H1 (cell line): ENCODE measurements around the gene EFCAB6. TPM values are rescaled to one million over a fixed set of nuclear protein-coding genes. Genes with fewer than 3 reads are reported as not detected.

ENCODE experiments used
- CTCF ChIA-PET: fragments of 300-600 bp; sonication (Branson Sonifier 250); formaldehyde crosslinking; loops from one replicate; lab custom pipeline; 2021; ENCODE audit not compliant: partially characterized antibody; lab: Charles Lee
- POLR2A ChIA-PET: fragments of 300-600 bp; sonication (Branson Sonifier 250); formaldehyde crosslinking; loops from one replicate; lab custom pipeline; 2021; ENCODE audit warnings: inconsistent platforms; ENCODE audit not compliant: partially characterized antibody; lab: Charles Lee
- DNase-seq, 2 experiments: peaks; one replicate each; pipeline versions ENCODE4 v3.0.0 to v3.0.0-alpha.2; 2010 to 2022; ENCODE audit warnings: low spot score in 2 of 2, low read depth in 1 of 2, mixed read lengths in 1 of 2
- FAIRE-seq: peaks from 2 replicates; lab custom pipeline; 2011; peaks lifted over from hg19 to GRCh38; lab: Jason Lieb, UNC
- H2AFZ ChIP-seq: 2 replicates; pipeline ENCODE4 v1.8.1; 2012; ENCODE audit warnings: low read length, inconsistent platforms
- H2AK5ac ChIP-seq: 2 replicates; pipeline ENCODE4 v1.6.1; 2013; ENCODE audit warnings: low read depth, low read length
- H2BK120ac ChIP-seq: replicated peaks from 2 replicates; pipeline ENCODE3; 2013; ENCODE audit warnings: low read depth, low read length, inconsistent platforms
- H2BK12ac ChIP-seq: 2 replicates; pipeline ENCODE4 v1.6.1; 2013; ENCODE audit warnings: low read depth, low read length
- H2BK15ac ChIP-seq: 2 replicates; pipeline ENCODE4 v1.6.1; 2013; ENCODE audit warnings: low read length
- H2BK20ac ChIP-seq: 2 replicates; pipeline ENCODE4 v1.6.1; 2013; ENCODE audit warnings: low read length
- H2BK5ac ChIP-seq: 2 replicates; pipeline ENCODE4 v1.6.1; 2013; ENCODE audit warnings: low read depth, low read length
- H3K14ac ChIP-seq: 2 replicates; pipeline ENCODE4 v1.6.1; 2013; ENCODE audit warnings: inconsistent platforms; ENCODE audit not compliant: insufficient read length
- H3K18ac ChIP-seq: 2 replicates; pipeline ENCODE4 v1.6.1; 2013; ENCODE audit warnings: low read length; ENCODE audit errors: extremely low read depth
- H3K23ac ChIP-seq: 2 replicates; pipeline ENCODE4 v1.6.1; 2013; ENCODE audit warnings: inconsistent platforms; ENCODE audit not compliant: insufficient read length
- H3K23me2 ChIP-seq: 2 replicates; pipeline ENCODE4 v1.6.1; 2013; ENCODE audit warnings: low read depth, low read length
- H3K27ac ChIP-seq: 2 replicates; pipeline ENCODE4 v1.6.1; 2011; ENCODE audit warnings: low read depth, low read length, inconsistent platforms
- H3K27me3 ChIP-seq, 4 experiments: replicated peaks in 1 of 4; 1 replicate in 1 of 4; 2 replicates in 3 of 4; pipeline versions ENCODE4 v1.6.1 to v1.8.1; 2011 to 2013; ENCODE audit warnings: low read length in 3 of 4, mild to moderate bottlenecking in 3 of 4, inconsistent platforms in 2 of 4, mixed read lengths in 2 of 4, moderate library complexity in 1 of 4; ENCODE audit not compliant: control insufficient read depth in 3 of 4, insufficient read depth in 3 of 4; ENCODE audit errors: extremely low read depth in 1 of 4
- H3K36me3 ChIP-seq, 4 experiments: 2 replicates each; pipeline versions ENCODE4 v1.6.1 to v1.8.1; 2011 to 2013; ENCODE audit warnings: mild to moderate bottlenecking in 4 of 4, low read length in 3 of 4, moderate library complexity in 2 of 4, control low read depth in 1 of 4, inconsistent platforms in 1 of 4; ENCODE audit not compliant: insufficient read depth in 4 of 4, control insufficient read depth in 2 of 4
- H3K4ac ChIP-seq: replicated peaks from 2 replicates; pipeline ENCODE3; 2013; ENCODE audit warnings: low read length, low read depth, mixed read lengths, inconsistent platforms; ENCODE audit not compliant: insufficient read length
- H3K4me1 ChIP-seq, 4 experiments: replicated peaks in 1 of 4; 1 replicate in 1 of 4; 2 replicates in 3 of 4; pipeline versions ENCODE4 v1.6.1 to v1.8.1; 2011 to 2013; ENCODE audit warnings: low read length in 3 of 4, inconsistent platforms in 2 of 4, mixed read lengths in 1 of 4; ENCODE audit not compliant: insufficient read depth in 4 of 4, control insufficient read depth in 3 of 4
- H3K4me2 ChIP-seq, 2 experiments: 2 replicates each; pipeline versions ENCODE4 v1.6.1 to v1.8.1; 2011 to 2013; ENCODE audit warnings: low read depth in 2 of 2, low read length in 2 of 2, control low read depth in 1 of 2, inconsistent platforms in 1 of 2, mild to moderate bottlenecking in 1 of 2; ENCODE audit not compliant: insufficient read depth in 1 of 2
- H3K4me3 ChIP-seq, 4 experiments: fragments of 200-600, 300-600 bp in 1 of 4; sonication (generic), shearing (Covaris generic), sonication (Bioruptor Twin) in 1 of 4; 2 replicates each; pipeline versions ENCODE4 v1.5.1 to v1.8.1; 2011 to 2016; ENCODE audit warnings: low read length in 4 of 4, low read depth in 3 of 4, control low read depth in 2 of 4, inconsistent platforms in 2 of 4, mild to moderate bottlenecking in 2 of 4, mixed read lengths in 1 of 4, moderate library complexity in 1 of 4; ENCODE audit not compliant: insufficient read depth in 2 of 4; ENCODE audit errors: extremely low read depth in 1 of 4
- H3K56ac ChIP-seq: replicated peaks from 2 replicates; pipeline ENCODE3; 2013; ENCODE audit warnings: low read depth, mild to moderate bottlenecking, mixed read lengths, low read length, inconsistent platforms; ENCODE audit not compliant: insufficient read length
- H3K79me1 ChIP-seq: 2 replicates; pipeline ENCODE4 v1.6.1; 2013; ENCODE audit warnings: low read depth, low read length, control low read depth
- H3K79me2 ChIP-seq, 2 experiments: 2 replicates each; pipeline versions ENCODE4 v1.6.1 to v1.8.1; 2012 to 2013; ENCODE audit warnings: low read length in 2 of 2, mild to moderate bottlenecking in 2 of 2, inconsistent platforms in 1 of 2; ENCODE audit not compliant: insufficient read depth in 2 of 2, control insufficient read depth in 1 of 2
- H3K9ac ChIP-seq, 4 experiments: replicated peaks in 1 of 4; 1 replicate in 1 of 4; 2 replicates in 3 of 4; pipeline versions ENCODE4 v1.6.1 to v1.8.1; 2011 to 2013; ENCODE audit warnings: low read depth in 3 of 4, low read length in 3 of 4, control low read depth in 2 of 4, mild to moderate bottlenecking in 2 of 4, moderate library complexity in 2 of 4, inconsistent platforms in 1 of 4; ENCODE audit errors: extremely low read depth in 1 of 4
- H3K9me3 ChIP-seq, 2 experiments: 2 replicates each; pipeline versions ENCODE4 v1.6.1 to v1.8.1; 2012 to 2013; ENCODE audit warnings: mild to moderate bottlenecking in 2 of 2, moderate library complexity in 2 of 2, control low read depth in 1 of 2, inconsistent platforms in 1 of 2, low read depth in 1 of 2, low read length in 1 of 2, mixed read lengths in 1 of 2; ENCODE audit not compliant: insufficient read depth in 2 of 2
- H4K20me1 ChIP-seq, 2 experiments: replicated peaks in 1 of 2; 2 replicates each; pipeline versions ENCODE3 to v1.8.1; 2011 to 2013; ENCODE audit warnings: inconsistent platforms in 2 of 2, low read length in 2 of 2, mild to moderate bottlenecking in 1 of 2; ENCODE audit not compliant: insufficient read depth in 2 of 2, control insufficient read depth in 1 of 2
- H4K5ac ChIP-seq: 2 replicates; pipeline ENCODE4 v1.6.1; 2013; ENCODE audit warnings: low read length, low read depth, mixed read lengths, inconsistent platforms; ENCODE audit not compliant: insufficient read length
- H4K8ac ChIP-seq: 2 replicates; pipeline ENCODE4 v1.8.0; 2013; ENCODE audit warnings: mild to moderate bottlenecking, moderate library complexity, low read length, inconsistent platforms; ENCODE audit not compliant: insufficient read depth; ENCODE audit errors: extremely low read depth
- H4K91ac ChIP-seq: replicated peaks from 2 replicates; pipeline ENCODE3; 2013; ENCODE audit warnings: low read length, mixed read lengths, inconsistent platforms; ENCODE audit not compliant: insufficient read length
- BCL11A ChIP-seq, 2 experiments: IDR thresholded peaks; one replicate each; pipeline ENCODE4 v1.6.1; 2011; ENCODE audit warnings: low read depth in 2 of 2, low read length in 2 of 2, mild to moderate bottlenecking in 2 of 2
- EZH2 ChIP-seq: fragments of 200-600 bp; sonication (generic); IDR thresholded peaks from 2 replicates; pipeline ENCODE4 v1.7.1; 2012; ENCODE audit warnings: low read depth, mild to moderate bottlenecking, moderate library complexity, low read length, inconsistent platforms; ENCODE audit not compliant: severe bottlenecking
- JUN ChIP-seq: IDR thresholded peaks from 2 replicates; pipeline ENCODE4 v1.6.1; 2011; ENCODE audit warnings: low read depth, mild to moderate bottlenecking, improper control_type of control experiment, low read length
- NANOG ChIP-seq: IDR thresholded peaks from 2 replicates; pipeline ENCODE4 v1.6.1; 2011; ENCODE audit warnings: low read length, low read depth, mild to moderate bottlenecking, inconsistent platforms; ENCODE audit not compliant: insufficient read depth, poor library complexity, severe bottlenecking
- SIX5 ChIP-seq: IDR thresholded peaks from 2 replicates; pipeline ENCODE4 v1.6.1; 2011; ENCODE audit warnings: mild to moderate bottlenecking, low read depth, low read length
- SUZ12 ChIP-seq: fragments of 200-600 bp; sonication (generic); IDR thresholded peaks from 2 replicates; pipeline ENCODE4 v1.6.1; 2012; ENCODE audit warnings: mild to moderate bottlenecking, inconsistent platforms, low read length, moderate library complexity, mixed read lengths
- WGBS, 2 experiments: shearing (Covaris generic) in 1 of 2; methylation state at CpG; one replicate each; pipeline versions ENCODE4 v1.1.6 to v1.1.7; 2013 to 2015; ENCODE audit warnings: low lambda C conversion rate in 2 of 2, mixed read lengths in 2 of 2, inconsistent platforms in 1 of 2, low coverage in 1 of 2, missing lambda C conversion rate in 1 of 2; ENCODE audit not compliant: insufficient replicate concordance in 2 of 2, insufficient coverage in 1 of 2, insufficient read length in 1 of 2; ENCODE audit errors: extremely low coverage in 1 of 2, missing lambda C conversion rate in 1 of 2; 5-methylcytosine and 5-hydroxymethylcytosine counted together
- polyA plus RNA-seq, 7 experiments: library from polyadenylated mRNA; depleted of rRNA in 3 of 7; stranded (reverse) in 5 of 7; unstranded in 2 of 7; fragments of >200 nt in 5 of 7; fragments of 200-250 nt in 2 of 7; gene quantifications; 1 replicate in 5 of 7; 2 replicates in 1 of 7; 4 replicates in 1 of 7; pipeline versions ENCODE4 v1.2.1 to v1.2.3, GENCODE V29; 2011 to 2013; ENCODE audit warnings: missing spikeins in 2 of 7, mixed read lengths in 2 of 7
- total RNA-seq: library from RNA; stranded (reverse); fragmentation: NEBNext Ultra II Directional; extraction: Animal tissue kit (Norgen Biotek cat#: 25700); gene quantifications from 2 replicates; pipeline ENCODE4 v1.2.1, GENCODE V29; 2021
- TF ChIP-seq, protein P1 (sequence below): IDR thresholded peaks from 2 replicates; pipeline ENCODE4 v1.6.1; 2011; ENCODE audit warnings: low read depth, mild to moderate bottlenecking, low read length; ENCODE audit not compliant: insufficient read depth
- TF ChIP-seq, protein P2 (sequence below): IDR thresholded peaks from 2 replicates; pipeline ENCODE4 v1.6.1; 2011; ENCODE audit warnings: low read length, improper control_type of control experiment
- TF ChIP-seq, protein P3 (sequence below): IDR thresholded peaks from 2 replicates; pipeline ENCODE4 v1.6.1; 2012; ENCODE audit warnings: inconsistent platforms
- TF ChIP-seq, protein P4 (sequence below): IDR thresholded peaks from 2 replicates; pipeline ENCODE4 v1.6.1; 2012; ENCODE audit warnings: low read length, inconsistent platforms

EFCAB6 gene
- total and polyA plus RNA-seq, 2 of the 8 experiments (the other 6 are each of a cell fraction or from before 2014, with no cell fraction given) = 0.32 to 1.7 TPM

DNA sequence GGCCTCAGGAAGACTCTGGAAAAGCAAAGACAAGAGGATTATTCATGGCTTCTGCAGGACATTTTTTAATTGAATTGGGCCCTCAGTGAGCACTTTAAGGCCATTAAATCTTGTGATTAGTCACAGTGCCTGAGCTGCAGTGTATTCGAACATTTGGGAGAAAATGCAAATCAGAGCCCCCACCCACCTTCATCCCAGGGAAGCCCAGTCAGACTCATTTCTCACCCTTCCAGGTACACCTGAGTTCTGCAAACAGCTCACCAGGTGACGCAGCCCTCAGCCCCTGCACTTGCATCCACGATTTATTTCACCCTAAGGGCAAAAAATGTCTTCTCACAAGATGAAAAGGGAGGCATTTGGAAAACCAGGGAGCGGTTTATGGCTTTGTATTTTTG, 271.6 kb downstream of the EFCAB6 start:
- no peak overlapping the region for H3K4ac ChIP-seq
- no peaks in the 10 kb centered on the region for H3K36me3 ChIP-seq
- no peak overlapping the region; the same call in 1 of the 2 replicates for H4K8ac ChIP-seq
- ChIA-PET CTCF (no interaction called here), POLR2A (no interaction called here)
- H3K18ac ChIP-seq = no peak overlapping the region
- H2BK5ac ChIP-seq = no peak overlapping the region
- no peak overlapping the region for H2AFZ ChIP-seq
- no peaks in the 10 kb centered on the region for H3K79me2 ChIP-seq
- H3K27ac ChIP-seq = no peak overlapping the region
- H2BK12ac ChIP-seq = no peak overlapping the region
- no peak overlapping the region for H2BK120ac ChIP-seq
- no peaks in the 10 kb centered on the region; a peak in 1 of 7 replicates for H3K4me1 ChIP-seq
- DNase-seq (no peak), FAIRE-seq (no peak)
- no peaks in the 10 kb centered on the region for H3K79me1 ChIP-seq
- no peak overlapping the region for H3K14ac ChIP-seq
- H2BK15ac ChIP-seq = no peak overlapping the region
- H3K56ac ChIP-seq = no peak overlapping the region
- no peak overlapping the region for H2AK5ac ChIP-seq
- no peaks in the 10 kb centered on the region for H4K20me1 ChIP-seq
- H3K4me3 ChIP-seq = no peak overlapping the region
- no peak overlapping the region for H3K4me2 ChIP-seq
- no peaks in the 10 kb centered on the region for H3K27me3 ChIP-seq
- H4K91ac ChIP-seq = no peak overlapping the region
- H3K9me3 ChIP-seq = peaks cover 5 to 11% of the 10 kb centered on the region in 2 experiments; a peak in 3 of 4 replicates
- no peak overlapping the region for H4K5ac ChIP-seq
- no peaks in the 10 kb centered on the region for H3K23me2 ChIP-seq
- H3K23ac ChIP-seq = no peak overlapping the region
- no peak overlapping the region for H2BK20ac ChIP-seq
- no peak overlapping the region for H3K9ac ChIP-seq
- TF ChIP-seq SUZ12 = no peak
- TF ChIP-seq JUN = no peak
- TF ChIP-seq EZH2 = no peak
- no peak for TF ChIP-seq NANOG
- TF ChIP-seq SIX5 = no peak
- TF ChIP-seq, protein P1, sequence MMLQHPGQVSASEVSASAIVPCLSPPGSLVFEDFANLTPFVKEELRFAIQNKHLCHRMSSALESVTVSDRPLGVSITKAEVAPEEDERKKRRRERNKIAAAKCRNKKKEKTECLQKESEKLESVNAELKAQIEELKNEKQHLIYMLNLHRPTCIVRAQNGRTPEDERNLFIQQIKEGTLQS = no peak
- TF ChIP-seq, protein P2, sequence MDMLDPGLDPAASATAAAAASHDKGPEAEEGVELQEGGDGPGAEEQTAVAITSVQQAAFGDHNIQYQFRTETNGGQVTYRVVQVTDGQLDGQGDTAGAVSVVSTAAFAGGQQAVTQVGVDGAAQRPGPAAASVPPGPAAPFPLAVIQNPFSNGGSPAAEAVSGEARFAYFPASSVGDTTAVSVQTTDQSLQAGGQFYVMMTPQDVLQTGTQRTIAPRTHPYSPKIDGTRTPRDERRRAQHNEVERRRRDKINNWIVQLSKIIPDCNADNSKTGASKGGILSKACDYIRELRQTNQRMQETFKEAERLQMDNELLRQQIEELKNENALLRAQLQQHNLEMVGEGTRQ = no peak
- TF ChIP-seq, protein P3, sequence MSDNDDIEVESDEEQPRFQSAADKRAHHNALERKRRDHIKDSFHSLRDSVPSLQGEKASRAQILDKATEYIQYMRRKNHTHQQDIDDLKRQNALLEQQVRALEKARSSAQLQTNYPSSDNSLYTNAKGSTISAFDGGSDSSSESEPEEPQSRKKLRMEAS = no peak
- TF ChIP-seq, protein P4, sequence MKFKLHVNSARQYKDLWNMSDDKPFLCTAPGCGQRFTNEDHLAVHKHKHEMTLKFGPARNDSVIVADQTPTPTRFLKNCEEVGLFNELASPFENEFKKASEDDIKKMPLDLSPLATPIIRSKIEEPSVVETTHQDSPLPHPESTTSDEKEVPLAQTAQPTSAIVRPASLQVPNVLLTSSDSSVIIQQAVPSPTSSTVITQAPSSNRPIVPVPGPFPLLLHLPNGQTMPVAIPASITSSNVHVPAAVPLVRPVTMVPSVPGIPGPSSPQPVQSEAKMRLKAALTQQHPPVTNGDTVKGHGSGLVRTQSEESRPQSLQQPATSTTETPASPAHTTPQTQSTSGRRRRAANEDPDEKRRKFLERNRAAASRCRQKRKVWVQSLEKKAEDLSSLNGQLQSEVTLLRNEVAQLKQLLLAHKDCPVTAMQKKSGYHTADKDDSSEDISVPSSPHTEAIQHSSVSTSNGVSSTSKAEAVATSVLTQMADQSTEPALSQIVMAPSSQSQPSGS = no peak
- no peak for TF ChIP-seq BCL11A (IDR thresholded peaks at IDR 0.05; ENCODE audit: low read depth in 2 of 2, low read length in 2 of 2)
- TF ChIP-seq, all 59 proteins: peak for 0
- 93% methylated on average over 4 of the region's 4 CpGs; no CpG with 5 or more reads in 1 of the 2 experiments for WGBS, 2 experiments
